Spleen (tissue), 11 donors: ENCODE data around the gene GRK6. TPM values are rescaled to one million over a fixed set of nuclear protein-coding genes. Genes with fewer than 3 reads are reported as not detected.
A peak's percentile ranks its signal among the peaks of the same experiment; 100 is the strongest.

ENCODE experiments used
- DNase-seq: peaks from one replicate; pipeline ENCODE4 v3.0.0-alpha.2; 2020
- H3K27ac ChIP-seq, 8 donors: fragments of 200-600 bp; sonication (generic) in 7 of 8; 1 replicate in 4 of 8; 2 replicates in 4 of 8; pipeline versions ENCODE4 v1.5.0 to v1.8.0; 2016 to 2021; ENCODE audit warnings: inconsistent platforms in 4 of 8, mild to moderate bottlenecking in 4 of 8, moderate library complexity in 1 of 8
- H3K27me3 ChIP-seq, 7 donors: fragments of 200-600 bp; sonication (generic) in 6 of 7; replicated peaks in 1 of 7; 1 replicate in 4 of 7; 2 replicates in 3 of 7; pipeline versions ENCODE4 v1.5.0 to v1.8.0; 2016 to 2021; ENCODE audit warnings: inconsistent platforms in 3 of 7, mild to moderate bottlenecking in 1 of 7
- H3K36me3 ChIP-seq, 6 donors: fragments of 200-600 bp; sonication (generic) in 5 of 6; 1 replicate in 4 of 6; 2 replicates in 2 of 6; pipeline versions ENCODE4 v1.5.0 to v1.8.0; 2016 to 2021; ENCODE audit warnings: inconsistent platforms in 2 of 6
- H3K4me1 ChIP-seq, 6 donors: fragments of 200-600 bp; sonication (generic) in 5 of 6; 1 replicate in 3 of 6; 2 replicates in 3 of 6; pipeline versions ENCODE4 v1.5.0 to v1.8.0; 2016 to 2021; ENCODE audit warnings: inconsistent platforms in 3 of 6
- H3K4me3 ChIP-seq, 8 donors: fragments of 200-600 bp; sonication (generic) in 7 of 8; 1 replicate in 4 of 8; 2 replicates in 4 of 8; pipeline versions ENCODE4 v1.5.0 to v1.8.0; 2016 to 2021; ENCODE audit warnings: inconsistent platforms in 4 of 8, mild to moderate bottlenecking in 4 of 8, moderate library complexity in 2 of 8
- H3K9me3 ChIP-seq, 8 donors: fragments of 200-600 bp; sonication (generic) in 7 of 8; 1 replicate in 4 of 8; 2 replicates in 4 of 8; pipeline versions ENCODE4 v1.5.0 to v1.8.0; 2016 to 2021; ENCODE audit warnings: inconsistent platforms in 4 of 8
- POLR2A ChIP-seq, 3 donors: fragments of 450-650 bp; IDR thresholded peaks; one replicate each; pipeline ENCODE4 v1.5.1; 2017; ENCODE audit warnings: antibody characterized with exemption in 3 of 3, mild to moderate bottlenecking in 1 of 3
- POLR2AphosphoS5 ChIP-seq, 3 donors: sonication (generic); formaldehyde crosslinking; IDR thresholded peaks; one replicate each; pipeline ENCODE4 v1.5.1; 2017; ENCODE audit warnings: antibody characterized with exemption in 3 of 3
- WGBS, 5 donors: extraction: QIAGEN DNeasy Blood & Tissue Kit in 3 of 5; methylation state at CpG; one replicate each; pipeline versions ENCODE4 v1.1.5 to v1.1.7; 2013 to 2018; 5-methylcytosine and 5-hydroxymethylcytosine counted together
- intact Hi-C: fragments of 100-400 bp; cut with DNase I; formaldehyde crosslinking; loops from one replicate; pipeline ENCODE4 v1.15.0; 2023; ENCODE audit warnings: low total_unique reads
- polyA plus RNA-seq, 3 donors: library from polyadenylated mRNA; stranded (reverse); fragments of 200-250 nt; gene quantifications; one replicate each; pipeline ENCODE4 v1.2.1, GENCODE V29; 2013
- total RNA-seq, 7 donors: library from RNA; depleted of rRNA in 3 of 7; stranded (reverse); fragments of >200 nt in 3 of 7; fragmentation: NEBNext Ultra II Directional in 4 of 7; extraction: Animal tissue kit (Norgen Biotek cat#: 25700) in 4 of 7; gene quantifications; one replicate each; pipeline versions ENCODE4 v1.1.0 to v1.2.1, GENCODE V29; 2016 to 2021
- TF ChIP-seq, protein P1 (sequence below), 11 experiments: fragments of 200-600 bp in 7 of 11; fragments of 450-650 bp in 4 of 11; sonication (generic) in 4 of 11; IDR thresholded peaks in 8 of 11; conservative IDR thresholded peaks in 3 of 11; 1 replicate in 7 of 11; 2 replicates in 4 of 11; pipeline versions ENCODE4 v1.4.0 to v1.8.0; 2016 to 2021; ENCODE audit warnings: antibody characterized with exemption in 11 of 11, inconsistent platforms in 4 of 11, mild to moderate bottlenecking in 1 of 11
- donor health status: healthy with polysubstance abuse.
- donor health status: DM: no; HTN: no; CAD: no; lungs with moderate emphysema.
- donor health status: DM: no; HTN: no; CAD: no.
- donor health status: Bipolar disorder and iron deficiency.
- donor health status: healthy.
- donor health status: DM: no; HTN: no; CAD: no.
- donor health status: DM: yes; HTN: yes; CAD: no.

GRK6 gene
- total and polyA plus RNA-seq, 10 donors: 45.7 to 170 (median 133) TPM

DNA sequence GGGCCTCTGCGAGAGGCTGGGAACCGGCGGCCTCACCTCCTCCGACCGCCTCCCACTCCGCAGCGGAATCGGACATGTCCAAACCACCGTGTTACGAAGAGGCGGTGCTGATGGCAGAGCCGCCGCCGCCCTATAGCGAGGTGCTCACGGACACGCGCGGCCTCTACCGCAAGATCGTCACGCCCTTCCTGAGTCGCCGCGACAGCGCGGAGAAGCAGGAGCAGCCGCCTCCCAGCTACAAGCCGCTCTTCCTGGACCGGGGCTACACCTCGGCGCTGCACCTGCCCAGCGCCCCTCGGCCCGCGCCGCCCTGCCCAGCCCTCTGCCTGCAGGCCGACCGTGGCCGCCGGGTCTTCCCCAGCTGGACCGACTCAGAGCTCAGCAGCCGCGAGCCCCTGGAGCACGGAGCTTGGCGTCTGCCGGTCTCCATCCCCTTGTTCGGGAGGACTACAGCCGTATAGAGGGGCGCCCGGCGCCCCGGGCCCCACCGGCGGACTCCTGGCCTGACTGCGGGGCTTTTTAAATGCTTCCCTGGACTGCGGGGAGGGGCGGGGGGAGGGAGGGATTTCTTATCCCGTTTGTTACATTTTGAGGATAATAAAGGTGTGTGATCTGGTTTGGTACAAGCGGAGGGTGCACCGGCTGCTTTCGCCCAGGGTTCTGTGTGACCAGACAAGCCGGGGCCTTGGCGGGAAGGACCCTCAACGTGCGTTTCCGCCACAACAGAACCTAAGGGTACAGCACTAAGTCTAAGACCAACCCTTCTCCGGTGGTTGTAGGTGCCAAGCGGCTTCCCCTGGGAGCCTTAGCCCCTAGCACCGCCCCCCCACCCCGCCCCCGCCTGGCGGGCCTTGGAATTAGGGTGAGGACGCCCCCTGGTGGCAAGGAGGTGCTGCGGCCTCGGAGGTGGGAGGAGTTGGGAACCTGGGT lies 29.4 kb downstream of the GRK6 start:
- 0 to 1% (median 0%) methylated on average over 31 to 76 of the region's 76 CpGs for WGBS, 5 donors
- Histone ChIP-seq H3K27ac (peak overlapping the region; percentile 76 to 95 (median 90)), H3K4me3 (peak overlapping the region; percentile 61 to 83 (median 71)), H3K4me1 (peaks cover 11 to 54% (median 41%) of the 10 kb centered on the region in 6 donors), H3K36me3 (peaks cover 0 to 18% (median 2%) of the 10 kb centered on the region in 6 donors), H3K27me3 (peaks cover 0 to 4% (median 0%) of the 10 kb centered on the region in 7 donors), H3K9me3 (no peaks in the 10 kb centered on the region)
- peak; percentile 98 for DNase-seq
- TF ChIP-seq, protein P1, sequence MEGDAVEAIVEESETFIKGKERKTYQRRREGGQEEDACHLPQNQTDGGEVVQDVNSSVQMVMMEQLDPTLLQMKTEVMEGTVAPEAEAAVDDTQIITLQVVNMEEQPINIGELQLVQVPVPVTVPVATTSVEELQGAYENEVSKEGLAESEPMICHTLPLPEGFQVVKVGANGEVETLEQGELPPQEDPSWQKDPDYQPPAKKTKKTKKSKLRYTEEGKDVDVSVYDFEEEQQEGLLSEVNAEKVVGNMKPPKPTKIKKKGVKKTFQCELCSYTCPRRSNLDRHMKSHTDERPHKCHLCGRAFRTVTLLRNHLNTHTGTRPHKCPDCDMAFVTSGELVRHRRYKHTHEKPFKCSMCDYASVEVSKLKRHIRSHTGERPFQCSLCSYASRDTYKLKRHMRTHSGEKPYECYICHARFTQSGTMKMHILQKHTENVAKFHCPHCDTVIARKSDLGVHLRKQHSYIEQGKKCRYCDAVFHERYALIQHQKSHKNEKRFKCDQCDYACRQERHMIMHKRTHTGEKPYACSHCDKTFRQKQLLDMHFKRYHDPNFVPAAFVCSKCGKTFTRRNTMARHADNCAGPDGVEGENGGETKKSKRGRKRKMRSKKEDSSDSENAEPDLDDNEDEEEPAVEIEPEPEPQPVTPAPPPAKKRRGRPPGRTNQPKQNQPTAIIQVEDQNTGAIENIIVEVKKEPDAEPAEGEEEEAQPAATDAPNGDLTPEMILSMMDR (IDR thresholded peaks at IDR 0.05 in 8 of 11, conservative IDR thresholded peaks at IDR 0.05 in 3 of 11): peak; percentile 84 to 99 (median 96)
- TF ChIP-seq POLR2A (IDR thresholded peaks at IDR 0.05) (peak in 1 of 3 donors; percentile 28), POLR2AphosphoS5 (IDR thresholded peaks at IDR 0.05) (peak; percentile 64 to 75 (median 65))
- intact Hi-C loops: loop anchor here (10.0 kb wide), 1 partner anchor 141 kb away; the partner anchor contains the start of gene MXD3

DNA sequence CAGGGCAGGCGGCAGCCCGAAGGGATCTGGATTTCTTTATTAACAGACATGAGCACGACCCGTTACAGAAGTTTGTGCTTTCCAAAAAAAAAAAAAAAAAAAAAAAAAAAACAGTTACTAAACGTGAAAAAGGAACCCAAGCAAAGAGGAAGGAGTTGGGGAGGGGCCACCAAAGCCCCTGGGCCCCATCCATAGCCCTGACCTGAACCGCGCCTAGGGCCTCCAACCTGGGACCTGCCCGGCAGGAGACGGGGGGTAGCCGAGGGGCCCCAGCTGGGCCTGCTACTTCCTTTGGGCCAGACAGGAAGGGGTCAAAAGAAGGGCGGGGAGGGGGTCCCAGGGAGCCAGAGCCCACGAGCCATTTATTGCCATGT lies 30.1 kb downstream of the GRK6 start:
- no peaks in the 10 kb centered on the region for H3K9me3 ChIP-seq
- H3K27me3 ChIP-seq: peaks cover 0 to 4% (median 0%) of the 10 kb centered on the region in 7 donors
- DNase-seq: no peak
- TF ChIP-seq POLR2A (IDR thresholded peaks at IDR 0.05) (no peak), POLR2AphosphoS5 (IDR thresholded peaks at IDR 0.05) (no peak)
- TF ChIP-seq, protein P1 (IDR thresholded peaks at IDR 0.05 in 8 of 11, conservative IDR thresholded peaks at IDR 0.05 in 3 of 11): peak in 6 of 11 experiments; percentile 39 to 75 (median 58)
- intact Hi-C loops: loop anchor here (10.0 kb wide), 1 partner anchor 142 kb away; the partner anchor contains the start of gene MXD3
- peak overlapping the region in 4 of 8 donors; percentile 85 to 95 (median 92) for H3K27ac ChIP-seq
- peaks cover 14 to 58% (median 44%) of the 10 kb centered on the region in 6 donors for H3K4me1 ChIP-seq
- peaks cover 0 to 18% (median 2%) of the 10 kb centered on the region in 6 donors for H3K36me3 ChIP-seq
- peak overlapping the region in 5 of 8 donors; percentile 61 to 83 (median 69) for H3K4me3 ChIP-seq
- WGBS, 5 donors: 17 to 29% (median 23%) methylated on average over 12 of the region's 12 CpGs

DNA sequence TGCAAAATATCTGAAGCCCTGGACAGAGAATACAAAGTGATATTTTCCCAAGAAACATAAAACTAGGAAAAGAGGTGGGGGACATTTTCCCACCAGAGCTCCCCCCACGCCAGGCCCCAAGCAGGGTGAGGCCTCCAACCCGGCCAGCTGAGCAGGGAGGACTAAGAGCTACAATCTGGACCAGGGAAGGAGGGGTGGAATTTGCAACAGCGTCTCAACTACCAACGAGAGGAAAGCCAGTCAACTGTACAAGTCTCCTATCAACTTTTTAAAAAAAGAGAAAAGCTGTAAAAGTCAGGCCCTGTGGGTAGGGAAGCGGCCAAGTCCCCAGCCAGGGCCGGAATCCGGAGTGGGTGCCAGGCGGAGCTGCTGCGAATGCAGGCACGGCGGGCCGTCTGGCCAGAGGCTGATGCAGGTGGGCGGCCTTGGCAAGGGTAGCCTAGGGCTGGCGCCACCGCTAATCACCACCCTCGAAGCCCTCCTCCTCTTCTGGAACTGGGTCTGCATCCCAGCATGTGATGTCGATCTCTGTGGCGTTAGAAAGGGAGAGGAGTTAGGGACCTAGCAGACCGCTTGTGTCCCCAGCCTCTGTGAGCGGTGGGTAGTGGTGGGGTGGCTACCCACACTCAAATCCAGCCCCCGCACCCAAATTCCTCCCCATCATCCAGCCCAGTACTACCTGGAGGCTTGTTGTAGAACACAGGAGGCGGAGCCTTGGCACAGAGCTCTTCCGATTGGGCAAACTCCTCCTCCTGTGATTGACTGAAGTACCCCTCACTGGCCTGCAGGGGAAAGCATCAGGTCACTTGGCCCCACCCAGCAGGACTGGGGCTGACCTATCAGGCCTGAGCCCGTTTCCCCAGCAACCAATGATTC lies 30.7 kb downstream of the GRK6 start:
- peak; percentile 86 for DNase-seq

More for the DNA sequence above, 30.7 kb downstream of the GRK6 start:
- H3K4me3 ChIP-seq: no peak overlapping the region
- TF ChIP-seq, protein P1 (IDR thresholded peaks at IDR 0.05 in 8 of 11, conservative IDR thresholded peaks at IDR 0.05 in 3 of 11): peak; percentile 35 to 82 (median 66)
- no peak for TF ChIP-seq POLR2AphosphoS5 (IDR thresholded peaks at IDR 0.05)
- peaks cover 0 to 4% (median 0%) of the 10 kb centered on the region in 7 donors for H3K27me3 ChIP-seq
- peaks cover 17 to 64% (median 51%) of the 10 kb centered on the region in 6 donors for H3K4me1 ChIP-seq
- no peaks in the 10 kb centered on the region for H3K9me3 ChIP-seq
- peak overlapping the region in 2 of 8 donors; percentile 91 to 93 for H3K27ac ChIP-seq
- WGBS, 5 donors: 80 to 89% (median 87%) methylated on average over 21 to 24 of the region's 24 CpGs
- H3K36me3 ChIP-seq: peaks cover 0 to 18% (median 2%) of the 10 kb centered on the region in 6 donors
- intact Hi-C loops: loop anchor here (10.0 kb wide), 1 partner anchor 142 kb away; the partner anchor contains the start of gene MXD3
